Naive thymus-derived CD4-positive, alpha-beta T cell (primary cell): ENCODE data around the gene CCDC92B. TPM values are rescaled to one million over a fixed set of nuclear protein-coding genes. Genes with fewer than 3 reads are reported as not detected.

Source experiments
- ATAC-seq: fragments of 150-1000 bp; cut with Tn5 transposase; 2 replicates; pipeline ENCODE4 v1.10.0; 2021; ENCODE audit warnings: mild to moderate bottlenecking, moderate library complexity
- CTCF ChIA-PET: fragments of 350-600 bp; sonication (Branson Sonifier 250); formaldehyde crosslinking; loops from one replicate; lab custom pipeline; 2021; ENCODE audit warnings: antibody characterized with exemption; lab: Charles Lee
- POLR2A ChIA-PET: fragments of 350-600 bp; sonication (Branson Sonifier 250); formaldehyde crosslinking; loops from one replicate; lab custom pipeline; 2021; ENCODE audit warnings: antibody characterized with exemption, inconsistent platforms; lab: Charles Lee
- DNase-seq, 9 donors: peaks; one replicate each; pipeline versions ENCODE4 v3.0.0 to v3.0.0-alpha.2; 2020 to 2022; ENCODE audit warnings: mixed read lengths in 1 of 9
- H3K27ac ChIP-seq: one replicate; pipeline ENCODE4 v1.7.0; 2013; ENCODE audit warnings: mild to moderate bottlenecking, low read depth, low read length, moderate library complexity
- H3K27me3 ChIP-seq, 2 donors: one replicate each; pipeline ENCODE4 v1.7.0; 2013; ENCODE audit warnings: low read length in 2 of 2, mild to moderate bottlenecking in 2 of 2, moderate library complexity in 2 of 2; ENCODE audit not compliant: control insufficient read depth in 2 of 2, insufficient read depth in 2 of 2
- H3K36me3 ChIP-seq, 3 experiments: 1 replicate in 2 of 3; 2 replicates in 1 of 3; pipeline ENCODE4 v1.7.0; 2013; ENCODE audit warnings: low read length in 3 of 3, mild to moderate bottlenecking in 3 of 3, moderate library complexity in 1 of 3; ENCODE audit not compliant: insufficient read depth in 3 of 3, control insufficient read depth in 2 of 3
- H3K4me1 ChIP-seq, 2 donors: one replicate each; pipeline ENCODE4 v1.7.0; 2013; ENCODE audit warnings: low read length in 2 of 2, mild to moderate bottlenecking in 2 of 2, moderate library complexity in 1 of 2; ENCODE audit not compliant: control insufficient read depth in 2 of 2, insufficient read depth in 2 of 2
- H3K4me3 ChIP-seq: 2 replicates; pipeline ENCODE4 v1.7.0; 2013; ENCODE audit warnings: mild to moderate bottlenecking, low read length
- H3K9me3 ChIP-seq, 3 experiments: 1 replicate in 2 of 3; 2 replicates in 1 of 3; pipeline ENCODE4 v1.7.0; 2013; ENCODE audit warnings: low read length in 3 of 3; ENCODE audit not compliant: control insufficient read depth in 2 of 3
- H3K27ac Mint-ChIP-seq, 9 donors: one replicate each; pipeline ENCODE4 v1.8.0; 2020 to 2022; ENCODE audit warnings: mixed read lengths in 9 of 9, mild to moderate bottlenecking in 8 of 9, moderate library complexity in 5 of 9, inconsistent platforms in 2 of 9
- H3K27me3 Mint-ChIP-seq, 5 donors: one replicate each; pipeline ENCODE4 v1.8.0; 2021 to 2022; ENCODE audit warnings: mixed read lengths in 5 of 5, mild to moderate bottlenecking in 1 of 5
- H3K36me3 Mint-ChIP-seq, 5 donors: one replicate each; pipeline ENCODE4 v1.8.0; 2020 to 2022; ENCODE audit warnings: mixed read lengths in 5 of 5, mild to moderate bottlenecking in 3 of 5, inconsistent platforms in 1 of 5
- H3K4me1 Mint-ChIP-seq, 7 donors: one replicate each; pipeline ENCODE4 v1.8.0; 2020 to 2022; ENCODE audit warnings: mixed read lengths in 7 of 7, mild to moderate bottlenecking in 3 of 7, inconsistent platforms in 1 of 7
- H3K4me3 Mint-ChIP-seq, 10 donors: one replicate each; pipeline ENCODE4 v1.8.0; 2020 to 2022; ENCODE audit warnings: mild to moderate bottlenecking in 10 of 10, mixed read lengths in 10 of 10, moderate library complexity in 6 of 10, inconsistent platforms in 2 of 10
- H3K9me3 Mint-ChIP-seq, 11 donors: one replicate each; pipeline ENCODE4 v1.8.0; 2020 to 2022; ENCODE audit warnings: mixed read lengths in 11 of 11, mild to moderate bottlenecking in 4 of 11, inconsistent platforms in 1 of 11, moderate library complexity in 1 of 11
- intact Hi-C, 2 donors: fragments of 100-400 bp; cut with micrococcal nuclease; formaldehyde crosslinking; loops; one replicate each; pipeline ENCODE4 v1.15.1; 2023
- polyA plus RNA-seq, 2 donors: library from polyadenylated mRNA; unstranded; fragments of 300-500 nt; fragmentation: Illumina TruSeq; gene quantifications; one replicate each; pipeline ENCODE4 v1.2.3, GENCODE V29; 2021
- total RNA-seq, 6 experiments: library from RNA in 5 of 6; stranded (reverse) in 5 of 6; gene quantifications; 1 replicate in 5 of 6; 2 replicates in 1 of 6; pipeline ENCODE4 v1.2.3 and lab custom pipeline; 2021 to 2026

The CCDC92B gene
- total and polyA plus RNA-seq, 7 experiments from 2014 or later = 0.12 to 0.54 (median 0.22) TPM; not detected in 2

DNA sequence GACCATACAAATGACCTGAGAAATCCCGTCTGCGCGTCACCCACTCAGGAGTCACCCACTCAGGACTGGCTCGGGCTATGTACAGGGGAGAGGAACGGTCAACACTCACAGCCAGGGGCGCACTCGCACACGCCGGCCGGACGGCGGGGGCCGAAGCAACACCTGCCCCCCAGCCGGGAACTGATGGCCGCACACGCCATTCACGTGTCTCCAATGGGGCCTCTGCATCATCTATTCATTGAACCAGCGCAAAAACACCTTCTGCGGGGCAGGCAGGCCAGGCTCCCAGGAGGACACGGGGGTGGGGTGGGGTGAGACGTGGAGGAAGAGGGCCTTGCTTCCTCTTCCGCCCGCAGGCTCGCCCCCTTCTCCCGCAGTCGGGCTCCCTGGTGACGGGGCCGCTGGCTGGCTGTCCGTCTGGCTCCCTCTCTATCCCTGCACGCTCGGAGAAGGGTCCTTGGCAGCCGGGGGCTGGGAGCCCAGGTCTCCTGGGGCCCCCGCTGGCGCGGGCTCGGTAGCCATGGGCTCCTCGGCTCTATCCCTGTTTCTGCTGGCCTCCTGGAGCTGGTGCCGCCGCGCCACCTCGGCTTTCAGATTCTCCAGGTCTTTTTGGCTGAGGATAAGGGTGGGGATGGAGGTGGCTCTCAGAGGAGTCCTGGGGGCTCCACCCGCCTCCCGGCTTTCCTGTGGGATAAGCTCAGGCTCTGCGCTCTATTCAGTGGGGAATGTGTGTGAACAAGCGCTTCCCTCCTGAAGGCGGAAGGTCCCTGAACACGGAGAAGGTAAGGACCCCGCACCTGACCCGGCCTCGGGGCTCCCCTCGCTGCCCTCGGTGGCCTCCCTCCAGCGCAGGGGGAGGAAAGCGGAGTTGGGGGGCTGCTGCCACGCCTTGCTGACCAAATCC lies 59.0 kb downstream of the CCDC92B start:
- H3K9me3 Mint-ChIP-seq = peaks cover 0 to 3% (median 0%) of the 10 kb centered on the region in 11 donors
- H3K27me3 Mint-ChIP-seq = no peaks in the 10 kb centered on the region
- Histone ChIP-seq H3K4me3 (no peak overlapping the region), H3K9me3 (no peaks in the 10 kb centered on the region), H3K4me1 (peaks cover 0 to 14% of the 10 kb centered on the region in 2 donors), H3K27ac (no peak overlapping the region), H3K36me3 (peaks cover 0 to 60% (median 0%) of the 10 kb centered on the region in 3 experiments), H3K27me3 (no peaks in the 10 kb centered on the region)
- ChIA-PET POLR2A (no interaction called here), CTCF (no interaction called here)
- H3K36me3 Mint-ChIP-seq = no peaks in the 10 kb centered on the region
- peaks cover 0 to 5% (median 4%) of the 10 kb centered on the region in 7 donors for H3K4me1 Mint-ChIP-seq
- intact Hi-C loops = no loop called here
- H3K4me3 Mint-ChIP-seq = no peak overlapping the region
- no peak overlapping the region for H3K27ac Mint-ChIP-seq
- no peak for DNase-seq
- ATAC-seq = no peak

DNA sequence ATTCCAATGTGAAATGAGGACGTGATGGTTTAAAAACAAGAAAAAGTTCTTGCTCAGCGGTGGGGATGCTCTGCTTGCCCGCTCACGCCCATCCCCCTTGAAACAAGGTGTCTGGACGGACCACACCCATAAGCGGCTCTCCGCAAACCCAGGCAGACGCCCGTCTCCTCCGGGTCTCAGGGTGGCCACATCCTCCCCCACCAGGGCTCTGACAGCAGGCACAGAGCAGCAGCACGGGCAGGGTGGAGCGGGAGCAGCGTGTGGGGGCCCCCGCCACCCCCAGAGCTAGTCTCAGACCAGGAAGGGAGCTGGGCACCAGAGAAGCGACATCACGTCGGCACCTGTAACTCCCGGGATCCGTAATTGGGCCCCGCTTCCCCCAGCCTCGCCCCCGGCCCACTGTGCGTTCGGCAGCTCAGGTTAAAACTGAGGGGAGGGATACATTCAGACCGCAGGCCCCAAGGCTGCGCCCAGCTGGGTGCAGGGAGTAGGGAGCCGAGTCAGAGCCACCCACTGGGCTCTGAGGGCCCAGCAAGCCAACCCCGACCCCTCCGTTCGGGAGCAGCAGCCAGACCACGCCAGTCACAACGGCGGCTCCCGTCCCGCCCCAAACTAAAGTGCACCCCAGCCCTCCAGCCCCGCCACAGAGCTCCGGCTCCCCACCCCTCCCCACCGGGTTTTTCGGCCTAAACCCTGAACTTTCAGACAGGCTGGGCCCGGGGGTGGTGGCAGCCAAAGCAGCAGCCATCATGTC lies 59.9 kb downstream of the CCDC92B start:
- DNase-seq (no peak), ATAC-seq (peak; percentile 40)
- no peak overlapping the region for H3K27ac ChIP-seq

DNA sequence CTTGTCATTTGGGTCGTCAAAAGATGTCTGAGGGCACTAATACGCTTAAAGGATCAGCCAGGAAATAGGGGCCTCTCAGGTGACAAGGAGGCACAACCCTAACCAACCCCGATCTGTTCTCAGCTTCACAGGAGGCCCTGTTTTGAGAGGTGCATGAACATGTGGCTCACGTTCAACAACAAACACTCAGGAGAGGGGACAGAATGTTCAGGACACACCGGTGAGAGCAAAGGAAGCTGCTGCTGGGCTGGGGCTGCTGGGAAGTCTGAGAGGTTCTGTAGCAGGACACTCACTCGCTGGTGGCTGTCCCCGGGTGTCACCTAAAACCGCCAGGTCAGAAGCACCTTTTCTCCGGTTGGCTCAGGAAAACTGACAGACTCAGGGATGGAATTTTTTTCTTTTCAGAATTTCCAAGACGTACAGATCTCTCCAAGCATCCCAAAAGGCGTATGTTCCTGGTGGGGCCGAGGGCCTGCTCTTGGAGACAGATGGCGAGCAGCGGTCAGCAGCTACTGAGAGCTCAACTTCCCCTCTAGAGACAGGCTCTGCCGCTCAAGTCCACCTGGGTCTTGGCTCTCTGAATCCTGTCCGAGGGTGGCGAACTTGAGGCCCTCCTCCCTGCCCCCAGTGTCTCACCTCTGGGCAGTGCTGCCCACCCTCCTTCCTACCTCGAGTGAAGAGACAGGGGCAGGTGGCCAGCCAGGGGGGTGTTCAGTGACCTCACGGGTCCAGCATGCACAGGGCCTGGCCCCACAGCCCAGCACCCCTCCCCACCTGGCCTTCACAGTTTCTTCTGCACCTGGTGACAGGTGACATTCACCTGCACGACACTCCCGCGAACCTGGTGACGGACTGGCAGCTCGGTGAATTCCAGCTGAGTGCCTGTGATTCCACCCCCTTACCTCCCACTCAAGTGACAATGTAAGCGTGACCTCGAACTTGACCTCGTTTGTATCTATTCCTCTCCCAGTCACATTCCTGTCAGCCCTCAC lies 60.8 kb downstream of the CCDC92B start:
- ChIA-PET CTCF (no interaction called here), POLR2A (no interaction called here)
- no peak overlapping the region for H3K27ac ChIP-seq
- Mint-ChIP-seq H3K9me3 (peaks cover 0 to 3% (median 0%) of the 10 kb centered on the region in 11 donors), H3K27me3 (no peaks in the 10 kb centered on the region), H3K27ac (peak overlapping the region in 8 of 9 donors; percentile 23 to 90 (median 49)), H3K4me3 (peak overlapping the region in 1 of 10 donors; percentile 40), H3K4me1 (peaks cover 2 to 5% (median 4%) of the 10 kb centered on the region in 7 donors), H3K36me3 (peaks cover 0 to 7% (median 0%) of the 10 kb centered on the region in 5 donors)
- H3K9me3 ChIP-seq = no peaks in the 10 kb centered on the region
- no peak overlapping the region for H3K4me3 ChIP-seq
- peaks cover 0 to 49% (median 5%) of the 10 kb centered on the region in 3 experiments for H3K36me3 ChIP-seq
- no peaks in the 10 kb centered on the region for H3K27me3 ChIP-seq
- intact Hi-C loops = no loop called here
- H3K4me1 ChIP-seq = peaks cover 0 to 14% of the 10 kb centered on the region in 2 donors
- ATAC-seq = no peak
- DNase-seq = no peak

More for the DNA sequence above, 59.9 kb downstream of the CCDC92B start:
- Histone ChIP-seq H3K4me1 (peaks cover 0 to 14% of the 10 kb centered on the region in 2 donors), H3K4me3 (no peak overlapping the region), H3K36me3 (peaks cover 0 to 52% (median 0%) of the 10 kb centered on the region in 3 experiments), H3K27me3 (no peaks in the 10 kb centered on the region), H3K9me3 (no peaks in the 10 kb centered on the region)
- H3K4me3 Mint-ChIP-seq = peak overlapping the region in 1 of 10 donors; percentile 40
- H3K27me3 Mint-ChIP-seq = no peaks in the 10 kb centered on the region
- ChIA-PET CTCF (no interaction called here), POLR2A (no interaction called here)
- intact Hi-C loops = no loop called here
- H3K9me3 Mint-ChIP-seq = peaks cover 0 to 3% (median 0%) of the 10 kb centered on the region in 11 donors
- H3K36me3 Mint-ChIP-seq = no peaks in the 10 kb centered on the region
- H3K4me1 Mint-ChIP-seq = peaks cover 0 to 5% (median 4%) of the 10 kb centered on the region in 7 donors
- H3K27ac Mint-ChIP-seq = peak overlapping the region in 3 of 9 donors; percentile 33 to 44 (median 41)

DNA sequence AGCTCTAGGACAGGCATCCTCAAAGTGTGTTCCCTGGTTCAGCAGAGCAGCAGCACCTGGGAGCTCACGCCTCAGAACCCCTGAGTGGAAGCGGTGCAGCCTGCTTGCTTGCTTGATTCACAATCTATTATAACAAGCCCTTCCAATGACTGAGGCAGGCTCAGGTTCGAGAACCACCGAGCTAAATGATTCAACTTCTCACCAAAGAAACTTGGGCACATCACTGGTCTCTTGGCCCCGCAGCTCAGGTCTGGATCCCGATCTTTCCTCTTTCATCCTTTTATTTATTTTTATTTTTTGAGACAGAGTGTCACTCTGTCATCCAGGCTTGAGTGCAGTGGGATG lies 62.4 kb downstream of the CCDC92B start:
- peaks cover 0 to 3% (median 0%) of the 10 kb centered on the region in 11 donors for H3K9me3 Mint-ChIP-seq
- H3K9me3 ChIP-seq = no peaks in the 10 kb centered on the region
- intact Hi-C loops = no loop called here
- no peaks in the 10 kb centered on the region for H3K27me3 Mint-ChIP-seq
- H3K36me3 Mint-ChIP-seq = peaks cover 0 to 10% (median 6%) of the 10 kb centered on the region in 5 donors
- peaks cover 0 to 48% (median 11%) of the 10 kb centered on the region in 3 experiments for H3K36me3 ChIP-seq
- CTCF ChIA-PET = no interaction called here
- no peak for ATAC-seq
- no peaks in the 10 kb centered on the region for H3K27me3 ChIP-seq
- H3K4me1 Mint-ChIP-seq = peaks cover 2 to 5% (median 4%) of the 10 kb centered on the region in 7 donors
- no peak overlapping the region for H3K4me3 ChIP-seq
- H3K27ac ChIP-seq = peak overlapping the region; percentile 18
- DNase-seq = no peak
- peaks cover 0 to 14% of the 10 kb centered on the region in 2 donors for H3K4me1 ChIP-seq
- H3K4me3 Mint-ChIP-seq = no peak overlapping the region
- peak overlapping the region in 6 of 9 donors; percentile 34 to 74 (median 64) for H3K27ac Mint-ChIP-seq
- POLR2A ChIA-PET = interaction anchor here (1.2 kb wide), 1 partner anchor 8 kb away, joined by 4 read pairs; no protein-coding TSS in a partner anchor

DNA sequence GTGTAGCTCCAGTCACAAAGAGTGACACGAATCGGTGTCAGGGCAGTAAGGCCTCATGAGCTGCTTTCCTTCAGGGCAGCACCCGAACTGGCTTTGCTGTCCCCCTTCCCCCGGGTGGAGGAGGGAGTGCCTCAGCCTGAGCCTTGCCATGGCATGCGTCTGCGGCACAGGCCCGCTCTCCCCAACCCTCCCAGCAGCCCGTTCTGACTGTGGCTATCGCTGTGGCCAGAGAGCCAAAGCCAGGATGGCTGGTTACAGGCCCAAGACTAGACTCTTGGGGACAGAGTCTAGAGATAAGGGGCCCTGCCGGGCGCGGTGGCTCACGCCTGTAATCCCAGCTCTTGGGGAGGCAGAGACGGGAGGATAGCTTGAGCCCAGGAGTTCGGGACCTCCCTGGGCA lies 63.8 kb downstream of the CCDC92B start:
- ChIA-PET POLR2A (interaction anchor here (1.2 kb wide), 2 partner anchors 149 to 174 kb away, joined by 3 to 5 read pairs; partner anchors contain the start of gene METTL16), CTCF (interaction anchor here (1.2 kb wide), 1 partner anchor 93 kb away, joined by 7 read pairs; the partner anchor contains the start of gene PAFAH1B1)
- no peak overlapping the region for H3K4me3 Mint-ChIP-seq
- peaks cover 0 to 14% of the 10 kb centered on the region in 2 donors for H3K4me1 ChIP-seq
- no peak for DNase-seq
- peaks cover 7 to 53% (median 23%) of the 10 kb centered on the region in 3 experiments for H3K36me3 ChIP-seq
- no peaks in the 10 kb centered on the region for H3K9me3 ChIP-seq
- H3K27ac ChIP-seq = no peak overlapping the region
- H3K27me3 ChIP-seq = no peaks in the 10 kb centered on the region
- H3K4me3 ChIP-seq = no peak overlapping the region
- no peaks in the 10 kb centered on the region for H3K27me3 Mint-ChIP-seq
- H3K9me3 Mint-ChIP-seq = no peaks in the 10 kb centered on the region
- intact Hi-C loops = no loop called here
- H3K27ac Mint-ChIP-seq = peak overlapping the region in 3 of 9 donors; percentile 34 to 51 (median 48)
- peaks cover 2 to 5% (median 4%) of the 10 kb centered on the region in 7 donors for H3K4me1 Mint-ChIP-seq
- ATAC-seq = no peak
- peaks cover 0 to 20% (median 11%) of the 10 kb centered on the region in 5 donors for H3K36me3 Mint-ChIP-seq
